ENCODE measurements around the gene SOHLH2.
A peak's percentile ranks its signal among the peaks of the same experiment; 100 is the strongest.

Gene SOHLH2

DNA sequence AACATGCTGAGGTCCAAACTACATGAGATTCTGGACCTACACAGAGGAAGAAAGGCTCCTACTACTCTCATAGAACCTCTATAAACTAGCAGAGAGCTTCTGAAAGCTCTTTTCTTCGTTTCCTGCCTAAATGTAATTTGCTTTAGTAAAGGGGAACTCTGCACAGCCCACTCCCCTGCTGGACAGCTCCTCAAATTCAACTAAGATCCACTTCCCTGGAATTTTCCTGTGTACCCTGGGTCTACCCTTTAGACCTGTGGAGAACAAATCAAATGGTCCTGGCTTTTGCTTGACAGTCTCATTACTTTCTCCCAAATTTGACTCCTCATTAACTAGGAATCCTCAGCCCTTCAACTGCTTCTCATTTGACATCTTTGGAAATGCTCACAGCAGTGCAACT lies 79.7 kb downstream of the SOHLH2 start:
- Histone ChIP-seq H3K9ac (ENCODE audit: low read depth in 1 of 2, low read length in 2 of 2) (no peak overlapping the region), H3K27ac (ENCODE audit: low read depth in 2 of 2, low read length in 2 of 2) (no peak overlapping the region), H3K36me3 (ENCODE audit: control insufficient read depth in 2 of 2, insufficient read depth in 2 of 2, low read length in 2 of 2) (no peaks in the 10 kb centered on the region), H3K9me3 (ENCODE audit: control insufficient read depth in 2 of 2, low read length in 2 of 2) (no peaks in the 10 kb centered on the region), H3K27me3 (ENCODE audit: control insufficient read depth in 2 of 2, insufficient read depth in 2 of 2, low read length in 2 of 2) (peaks cover 0 to 4% of the 10 kb centered on the region in 2 donors), H3K4me1 (ENCODE audit: control insufficient read depth in 2 of 2, insufficient read depth in 2 of 2, low read length in 2 of 2) (no peaks in the 10 kb centered on the region), H3K4me3 (ENCODE audit: low read length in 2 of 2) (no peak overlapping the region)

DNA sequence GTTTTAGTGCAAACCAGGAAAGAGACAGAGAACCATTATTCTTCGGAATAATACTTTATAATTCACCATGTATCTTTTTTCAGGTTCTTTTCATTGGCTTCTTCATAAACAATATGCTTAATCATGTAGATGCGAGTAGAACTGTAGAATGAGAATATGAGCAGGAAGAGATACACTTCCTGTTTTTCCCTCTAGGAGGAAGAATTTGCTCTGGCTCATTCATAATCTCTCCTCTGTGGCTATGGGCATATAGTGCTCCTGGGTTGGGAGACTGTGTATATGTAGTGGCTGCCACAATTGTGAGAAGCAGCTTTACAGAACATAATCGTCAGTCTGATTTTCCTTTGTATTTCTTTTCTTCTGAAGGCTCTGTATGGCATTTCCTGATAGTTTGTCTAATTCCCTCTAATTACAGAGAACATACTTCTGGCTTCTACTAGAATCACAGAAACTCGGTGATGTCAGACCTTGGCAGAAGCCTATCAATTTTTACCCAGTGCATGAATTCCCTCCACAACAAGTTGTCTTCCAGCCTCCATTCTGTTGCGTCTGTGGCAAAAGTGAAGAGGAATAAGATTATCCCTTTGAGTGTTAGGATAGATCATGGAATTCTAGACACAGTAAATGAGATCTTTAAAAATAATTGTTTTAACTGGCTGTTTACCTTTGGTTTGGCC lies 80.3 kb downstream of the SOHLH2 start:
- Histone ChIP-seq H3K27ac (ENCODE audit: low read depth in 2 of 2, low read length in 2 of 2) (no peak overlapping the region), H3K4me1 (ENCODE audit: control insufficient read depth in 2 of 2, insufficient read depth in 2 of 2, low read length in 2 of 2) (no peaks in the 10 kb centered on the region)

DNA sequence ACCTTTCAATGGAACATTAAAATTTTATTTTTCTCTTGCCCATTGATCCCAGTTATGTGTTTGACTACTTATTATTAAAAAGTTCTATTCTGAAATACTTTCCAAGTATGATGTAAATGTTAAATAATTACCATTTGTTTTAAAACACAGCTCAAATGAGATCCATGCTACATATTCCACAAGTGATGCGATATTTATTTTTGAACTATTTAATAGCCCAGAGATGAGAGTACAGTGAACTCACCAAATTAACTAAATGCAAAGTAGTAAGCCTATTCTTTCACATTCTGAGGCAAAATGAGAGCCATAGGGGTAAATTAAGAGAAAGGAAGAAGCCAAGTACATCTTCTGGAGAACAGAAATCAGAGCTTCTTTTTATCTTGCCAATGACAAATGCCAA lies 82.0 kb downstream of the SOHLH2 start:
- peaks cover 0 to 4% of the 10 kb centered on the region in 2 donors for H3K27me3 ChIP-seq (ENCODE audit: control insufficient read depth in 2 of 2, insufficient read depth in 2 of 2, low read length in 2 of 2)
- H3K4me3 ChIP-seq (ENCODE audit: low read length in 2 of 2) = no peak overlapping the region
- H3K9me3 ChIP-seq (ENCODE audit: control insufficient read depth in 2 of 2, low read length in 2 of 2) = no peaks in the 10 kb centered on the region
- no peak overlapping the region for H3K9ac ChIP-seq (ENCODE audit: low read depth in 1 of 2, low read length in 2 of 2)
- no peaks in the 10 kb centered on the region for H3K4me1 ChIP-seq (ENCODE audit: control insufficient read depth in 2 of 2, insufficient read depth in 2 of 2, low read length in 2 of 2)
- H3K27ac ChIP-seq (ENCODE audit: low read depth in 2 of 2, low read length in 2 of 2) = no peak overlapping the region
- no peaks in the 10 kb centered on the region for H3K36me3 ChIP-seq (ENCODE audit: control insufficient read depth in 2 of 2, insufficient read depth in 2 of 2, low read length in 2 of 2)

More for the DNA sequence above, 80.3 kb downstream of the SOHLH2 start:
- Histone ChIP-seq H3K27me3 (ENCODE audit: control insufficient read depth in 2 of 2, insufficient read depth in 2 of 2, low read length in 2 of 2) (peaks cover 0 to 4% of the 10 kb centered on the region in 2 donors), H3K36me3 (ENCODE audit: control insufficient read depth in 2 of 2, insufficient read depth in 2 of 2, low read length in 2 of 2) (no peaks in the 10 kb centered on the region), H3K9ac (ENCODE audit: low read depth in 1 of 2, low read length in 2 of 2) (no peak overlapping the region), H3K9me3 (ENCODE audit: control insufficient read depth in 2 of 2, low read length in 2 of 2) (no peaks in the 10 kb centered on the region), H3K4me3 (ENCODE audit: low read length in 2 of 2) (no peak overlapping the region)

DNA sequence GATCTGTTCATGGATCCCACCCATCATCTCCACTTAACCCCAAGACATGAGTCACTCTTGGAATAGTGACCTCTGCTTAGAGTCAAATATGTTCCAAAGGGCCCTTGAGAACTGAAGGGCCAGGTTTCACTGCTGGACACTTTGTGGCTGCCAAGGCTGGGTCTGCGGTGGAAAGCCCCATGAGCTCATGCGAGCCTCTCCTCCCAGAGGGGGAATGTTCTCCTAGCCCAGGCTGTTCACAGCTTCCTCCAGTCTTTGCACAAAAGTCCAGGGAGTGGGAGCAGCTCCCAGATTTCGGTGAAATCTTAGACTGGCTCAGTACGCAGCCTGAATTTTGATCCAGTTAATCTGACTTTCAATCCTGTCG lies 82.4 kb downstream of the SOHLH2 start:
- no peaks in the 10 kb centered on the region for H3K4me1 ChIP-seq (ENCODE audit: control insufficient read depth in 2 of 2, insufficient read depth in 2 of 2, low read length in 2 of 2)
- H3K36me3 ChIP-seq (ENCODE audit: control insufficient read depth in 2 of 2, insufficient read depth in 2 of 2, low read length in 2 of 2) = no peaks in the 10 kb centered on the region
- no peak overlapping the region for H3K9ac ChIP-seq (ENCODE audit: low read depth in 1 of 2, low read length in 2 of 2)
- H3K4me3 ChIP-seq (ENCODE audit: low read length in 2 of 2) = peak overlapping the region; percentile 39 to 42
- H3K27me3 ChIP-seq (ENCODE audit: control insufficient read depth in 2 of 2, insufficient read depth in 2 of 2, low read length in 2 of 2) = peaks cover 0 to 4% of the 10 kb centered on the region in 2 donors
- no peaks in the 10 kb centered on the region for H3K9me3 ChIP-seq (ENCODE audit: control insufficient read depth in 2 of 2, low read length in 2 of 2)
- H3K27ac ChIP-seq (ENCODE audit: low read depth in 2 of 2, low read length in 2 of 2) = peak overlapping the region in 1 of 2 donors; percentile 69

DNA sequence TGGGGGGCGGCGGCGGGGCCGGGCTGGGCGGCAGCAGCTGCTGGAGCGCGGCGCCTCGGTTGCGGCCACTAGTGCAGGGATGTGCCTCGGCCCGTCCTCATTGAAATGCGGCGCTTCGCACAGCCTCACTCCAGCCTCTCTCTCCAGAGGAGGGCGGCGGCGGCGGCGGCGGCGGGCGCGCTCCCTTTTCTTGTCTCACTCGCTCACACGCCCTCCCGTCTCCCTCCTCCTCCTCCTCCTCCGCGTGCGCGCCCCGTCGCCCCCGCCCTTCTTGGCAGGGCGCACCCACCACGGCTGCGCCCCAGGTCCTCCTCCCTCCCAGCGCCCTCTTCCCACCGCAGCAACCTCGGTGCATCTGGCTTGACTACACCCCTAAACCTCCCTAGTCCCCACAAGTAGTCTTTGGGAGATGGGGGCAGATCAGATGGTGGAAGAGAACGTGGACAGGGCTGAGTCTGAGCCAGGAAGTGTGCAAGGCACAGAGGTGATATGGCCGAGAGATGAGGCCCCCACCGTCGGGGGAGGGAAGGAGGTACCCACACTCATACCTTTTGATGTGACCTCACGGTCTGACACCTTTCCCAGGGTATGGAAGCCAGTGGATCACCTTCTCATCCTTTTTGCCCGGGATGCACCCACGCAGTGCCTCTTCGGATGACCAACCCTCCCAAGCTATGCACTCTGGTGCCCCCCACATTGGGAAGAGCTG lies 83.0 kb downstream of the SOHLH2 start, which contains the start of gene DCLK1:
DCLK1 (minus strand) TSS at position 161 of the 709 bp plus-strand sequence.
- Histone ChIP-seq H3K9ac (ENCODE audit: low read depth in 1 of 2, low read length in 2 of 2) (no peak within 1 kb of the TSS), H3K27me3 (ENCODE audit: control insufficient read depth in 2 of 2, insufficient read depth in 2 of 2, low read length in 2 of 2) (peaks cover 0 to 4% of the 10 kb centered on the region in 2 donors), H3K4me1 (ENCODE audit: control insufficient read depth in 2 of 2, insufficient read depth in 2 of 2, low read length in 2 of 2) (no peaks in the 10 kb centered on the region), H3K9me3 (ENCODE audit: control insufficient read depth in 2 of 2, low read length in 2 of 2) (no peaks in the 10 kb centered on the region), H3K4me3 (ENCODE audit: low read length in 2 of 2) (peak within 1 kb of the TSS; percentile 39 to 42), H3K27ac (ENCODE audit: low read depth in 2 of 2, low read length in 2 of 2) (peak within 1 kb of the TSS; percentile 14 to 69), H3K36me3 (ENCODE audit: control insufficient read depth in 2 of 2, insufficient read depth in 2 of 2, low read length in 2 of 2) (no peaks in the 10 kb centered on the region)

DNA sequence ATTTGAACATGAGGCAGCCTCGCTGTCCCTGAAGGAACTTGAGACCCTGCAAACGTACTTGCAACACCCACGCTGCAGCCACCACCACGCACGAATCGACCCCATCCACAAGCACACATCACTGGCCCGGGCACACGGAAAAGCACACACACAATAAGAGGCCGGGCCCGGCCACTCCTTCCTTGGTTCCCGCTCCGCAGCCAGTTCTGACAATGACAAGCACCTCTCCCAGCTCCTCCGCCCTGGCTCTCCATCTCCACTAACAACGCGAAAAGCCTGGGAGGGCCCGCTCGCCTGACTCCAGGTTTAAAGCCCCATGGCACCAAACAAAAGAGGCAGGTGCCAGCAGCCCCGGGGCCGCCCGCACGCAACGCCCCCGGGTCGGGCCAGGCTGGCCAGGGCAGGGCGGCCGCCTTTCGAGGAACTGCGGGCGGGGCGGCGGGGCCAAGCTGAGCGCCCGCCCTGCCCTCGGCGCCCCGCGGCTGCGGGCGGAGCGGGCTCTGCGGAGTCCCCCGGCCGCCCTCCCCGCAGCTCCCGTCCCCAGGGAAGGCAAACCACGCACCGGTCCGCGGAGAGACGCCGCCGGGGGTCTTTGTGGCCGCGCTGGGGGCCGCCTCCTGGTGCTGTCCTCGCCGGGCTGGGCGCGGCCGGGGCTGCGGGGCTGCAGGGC lies 83.7 kb downstream of the SOHLH2 start:
- no peaks in the 10 kb centered on the region for H3K9me3 ChIP-seq (ENCODE audit: control insufficient read depth in 2 of 2, low read length in 2 of 2)
- H3K4me1 ChIP-seq (ENCODE audit: control insufficient read depth in 2 of 2, insufficient read depth in 2 of 2, low read length in 2 of 2) = no peaks in the 10 kb centered on the region
- no peak overlapping the region for H3K27ac ChIP-seq (ENCODE audit: low read depth in 2 of 2, low read length in 2 of 2)
- H3K9ac ChIP-seq (ENCODE audit: low read depth in 1 of 2, low read length in 2 of 2) = no peak overlapping the region
- peak overlapping the region in 1 of 2 donors; percentile 37 for H3K4me3 ChIP-seq (ENCODE audit: low read length in 2 of 2)
- H3K36me3 ChIP-seq (ENCODE audit: control insufficient read depth in 2 of 2, insufficient read depth in 2 of 2, low read length in 2 of 2) = no peaks in the 10 kb centered on the region
- peaks cover 0 to 4% of the 10 kb centered on the region in 2 donors for H3K27me3 ChIP-seq (ENCODE audit: control insufficient read depth in 2 of 2, insufficient read depth in 2 of 2, low read length in 2 of 2)

DNA sequence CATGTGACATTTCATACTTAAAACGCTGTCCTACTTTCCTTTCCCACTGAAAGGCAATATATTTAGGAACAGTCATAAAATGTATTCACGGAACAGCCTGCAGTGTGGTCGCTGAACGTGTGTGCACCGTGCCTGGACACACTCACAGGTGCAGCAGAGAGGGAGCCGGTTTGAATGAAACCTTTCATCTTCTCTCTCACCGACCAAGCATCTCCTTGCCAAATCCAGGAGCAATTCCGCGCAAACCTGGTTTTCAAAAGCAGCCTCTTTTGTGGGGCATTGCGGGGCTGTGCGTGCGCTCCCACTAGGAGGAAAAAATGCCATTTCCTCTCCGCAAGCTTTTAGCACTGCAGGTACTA lies 84.2 kb downstream of the SOHLH2 start:
- H3K36me3 ChIP-seq (ENCODE audit: control insufficient read depth in 2 of 2, insufficient read depth in 2 of 2, low read length in 2 of 2) = no peaks in the 10 kb centered on the region
- H3K27ac ChIP-seq (ENCODE audit: low read depth in 2 of 2, low read length in 2 of 2) = no peak overlapping the region
- H3K9me3 ChIP-seq (ENCODE audit: control insufficient read depth in 2 of 2, low read length in 2 of 2) = no peaks in the 10 kb centered on the region
- H3K27me3 ChIP-seq (ENCODE audit: control insufficient read depth in 2 of 2, insufficient read depth in 2 of 2, low read length in 2 of 2) = peaks cover 0 to 4% of the 10 kb centered on the region in 2 donors
- no peak overlapping the region for H3K9ac ChIP-seq (ENCODE audit: low read depth in 1 of 2, low read length in 2 of 2)
- H3K4me1 ChIP-seq (ENCODE audit: control insufficient read depth in 2 of 2, insufficient read depth in 2 of 2, low read length in 2 of 2) = no peaks in the 10 kb centered on the region
- H3K4me3 ChIP-seq (ENCODE audit: low read length in 2 of 2) = peak overlapping the region in 1 of 2 donors; percentile 37

DNA sequence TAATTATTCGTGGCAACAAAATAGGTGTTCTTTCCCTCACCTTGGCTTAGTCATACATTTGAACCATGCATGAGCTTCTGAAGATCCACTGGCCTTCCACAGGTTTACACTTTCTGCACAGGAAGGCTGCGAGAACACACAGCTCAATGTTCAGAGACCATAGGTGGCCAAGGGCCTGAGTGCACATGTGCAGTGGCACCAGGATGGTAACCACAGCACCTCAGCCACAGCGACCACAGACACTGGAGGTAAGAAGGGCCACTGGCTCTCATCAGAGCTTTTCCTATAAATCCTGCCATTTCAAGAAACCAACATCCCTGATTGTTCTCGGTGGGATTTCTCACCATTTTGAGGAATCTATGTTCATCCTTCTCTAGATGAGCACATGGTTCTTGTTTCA lies 84.8 kb downstream of the SOHLH2 start:
- no peaks in the 10 kb centered on the region for H3K36me3 ChIP-seq (ENCODE audit: control insufficient read depth in 2 of 2, insufficient read depth in 2 of 2, low read length in 2 of 2)
- peak overlapping the region in 1 of 2 donors; percentile 4 for H3K4me3 ChIP-seq (ENCODE audit: low read length in 2 of 2)
- no peak overlapping the region for H3K27ac ChIP-seq (ENCODE audit: low read depth in 2 of 2, low read length in 2 of 2)

DNA sequence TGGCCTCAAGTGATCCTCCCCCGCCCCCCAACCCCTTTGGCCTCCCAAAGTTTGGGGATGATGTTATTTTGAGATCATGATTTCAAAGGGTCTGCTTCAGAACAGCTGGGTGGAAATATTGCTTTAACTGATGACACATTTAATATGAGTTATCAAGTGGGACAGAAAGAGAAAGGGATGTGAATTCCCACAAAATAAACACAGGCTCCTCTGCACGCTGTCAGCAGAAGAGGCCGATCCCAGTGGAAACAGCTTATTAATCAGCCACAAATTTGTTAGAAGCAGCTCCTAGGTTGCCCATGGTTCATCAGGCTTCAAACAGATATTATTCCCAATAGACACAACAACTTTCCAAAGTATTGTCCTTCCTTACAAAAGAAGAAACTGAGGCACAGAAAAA lies 87.9 kb downstream of the SOHLH2 start:
- H3K4me1 ChIP-seq (ENCODE audit: control insufficient read depth in 2 of 2, insufficient read depth in 2 of 2, low read length in 2 of 2) = no peaks in the 10 kb centered on the region
- H3K27me3 ChIP-seq (ENCODE audit: control insufficient read depth in 2 of 2, insufficient read depth in 2 of 2, low read length in 2 of 2) = peaks cover 0 to 4% of the 10 kb centered on the region in 2 donors
- H3K36me3 ChIP-seq (ENCODE audit: control insufficient read depth in 2 of 2, insufficient read depth in 2 of 2, low read length in 2 of 2) = no peaks in the 10 kb centered on the region
- H3K9ac ChIP-seq (ENCODE audit: low read depth in 1 of 2, low read length in 2 of 2) = no peak overlapping the region
- H3K4me3 ChIP-seq (ENCODE audit: low read length in 2 of 2) = no peak overlapping the region
- no peaks in the 10 kb centered on the region for H3K9me3 ChIP-seq (ENCODE audit: control insufficient read depth in 2 of 2, low read length in 2 of 2)
- no peak overlapping the region for H3K27ac ChIP-seq (ENCODE audit: low read depth in 2 of 2, low read length in 2 of 2)

More for the DNA sequence above, 84.8 kb downstream of the SOHLH2 start:
- H3K9me3 ChIP-seq (ENCODE audit: control insufficient read depth in 2 of 2, low read length in 2 of 2) = no peaks in the 10 kb centered on the region
- H3K27me3 ChIP-seq (ENCODE audit: control insufficient read depth in 2 of 2, insufficient read depth in 2 of 2, low read length in 2 of 2) = peaks cover 0 to 4% of the 10 kb centered on the region in 2 donors
- no peak overlapping the region for H3K9ac ChIP-seq (ENCODE audit: low read depth in 1 of 2, low read length in 2 of 2)
- no peaks in the 10 kb centered on the region for H3K4me1 ChIP-seq (ENCODE audit: control insufficient read depth in 2 of 2, insufficient read depth in 2 of 2, low read length in 2 of 2)

DNA sequence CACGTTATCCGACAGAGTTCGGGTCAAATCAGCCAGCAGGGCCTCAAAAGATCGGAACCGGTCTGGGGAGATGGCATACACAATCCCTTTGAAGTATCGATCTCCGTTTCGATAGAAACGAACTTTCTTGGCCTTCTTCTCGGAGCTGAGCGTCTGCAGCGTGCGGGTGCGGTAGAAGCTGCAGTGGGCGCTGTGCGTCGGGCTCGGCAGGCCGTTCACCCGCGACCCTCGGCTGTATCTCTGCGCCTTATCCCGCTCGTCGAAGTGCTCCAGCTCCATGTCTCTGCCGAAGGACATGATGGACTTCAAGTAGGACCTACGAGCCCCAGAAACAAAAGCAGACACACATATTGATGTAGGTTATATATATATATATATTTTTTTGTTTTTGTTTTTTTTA lies 88.5 kb downstream of the SOHLH2 start:
- Histone ChIP-seq H3K36me3 (ENCODE audit: control insufficient read depth in 2 of 2, insufficient read depth in 2 of 2, low read length in 2 of 2) (no peaks in the 10 kb centered on the region), H3K27me3 (ENCODE audit: control insufficient read depth in 2 of 2, insufficient read depth in 2 of 2, low read length in 2 of 2) (peaks cover 0 to 4% of the 10 kb centered on the region in 2 donors), H3K9me3 (ENCODE audit: control insufficient read depth in 2 of 2, low read length in 2 of 2) (no peaks in the 10 kb centered on the region), H3K4me1 (ENCODE audit: control insufficient read depth in 2 of 2, insufficient read depth in 2 of 2, low read length in 2 of 2) (no peaks in the 10 kb centered on the region), H3K4me3 (ENCODE audit: low read length in 2 of 2) (no peak overlapping the region), H3K27ac (ENCODE audit: low read depth in 2 of 2, low read length in 2 of 2) (no peak overlapping the region), H3K9ac (ENCODE audit: low read depth in 1 of 2, low read length in 2 of 2) (no peak overlapping the region)
